ENCODE results near the gene ADGRG6. TPM values are rescaled to one million over a fixed set of nuclear protein-coding genes. Genes with fewer than 3 reads are reported as not detected.

Gene ADGRG6
- total and polyA plus RNA-seq, 2 of the 8 experiments (the other 6 are each of a cell fraction or from before 2014, with no cell fraction given) = 1.1 to 6.2 TPM

GRCh38 chr6:142378138-142378875 is 76.5 kb downstream of the ADGRG6 start:
- Histone ChIP-seq H2BK20ac (ENCODE audit: low read length) (no peak overlapping the region), H2BK15ac (ENCODE audit: low read length) (no peak overlapping the region), H4K91ac (replicated peaks; ENCODE audit: insufficient read length, low read length) (no peak overlapping the region), H4K8ac (ENCODE audit: extremely low read depth, insufficient read depth, low read length) (no peak overlapping the region), H3K56ac (replicated peaks; ENCODE audit: insufficient read length, low read depth, low read length) (no peak overlapping the region), H3K4me2 (ENCODE audit: insufficient read depth in 1 of 2, low read depth in 2 of 2, low read length in 2 of 2) (0 out of 4 replicates have a peak overlapping the region, but pooled peaks of 1 of the 2 experiments have one; percentile 21), H3K23ac (ENCODE audit: insufficient read length) (no peak overlapping the region), H4K5ac (ENCODE audit: insufficient read length, low read depth, low read length) (no peak overlapping the region), H2AK5ac (ENCODE audit: low read depth, low read length) (no peak overlapping the region), H3K27ac (ENCODE audit: low read depth, low read length) (no peak overlapping the region), H3K9ac (replicated peaks in 1 of 4; ENCODE audit: extremely low read depth in 1 of 4, low read depth in 3 of 4, low read length in 3 of 4) (0 out of 7 replicates have a peak overlapping the region, but pooled peaks of 1 of the 4 experiments have one; percentile 16), H3K27me3 (replicated peaks in 1 of 4; ENCODE audit: control insufficient read depth in 3 of 4, extremely low read depth in 1 of 4, insufficient read depth in 3 of 4, low read length in 3 of 4) (no peaks in the 10 kb centered on the region), H3K18ac (ENCODE audit: extremely low read depth, low read length) (no peak overlapping the region), H3K4me1 (replicated peaks in 1 of 4; ENCODE audit: control insufficient read depth in 3 of 4, insufficient read depth in 4 of 4, low read length in 3 of 4) (peaks cover 0 to 4% (median 0%) of the 10 kb centered on the region in 4 experiments; a peak in 1 of 7 replicates), H3K4me3 (ENCODE audit: extremely low read depth in 1 of 4, insufficient read depth in 2 of 4, low read depth in 3 of 4, low read length in 4 of 4) (no peak overlapping the region), H3K14ac (ENCODE audit: insufficient read length) (no peak overlapping the region), H3K79me1 (ENCODE audit: low read depth, low read length) (no peaks in the 10 kb centered on the region), H3K36me3 (ENCODE audit: control insufficient read depth in 2 of 4, insufficient read depth in 4 of 4, low read length in 3 of 4) (no peaks in the 10 kb centered on the region), H3K9me3 (ENCODE audit: insufficient read depth in 2 of 2, low read depth in 1 of 2, low read length in 1 of 2) (no peaks in the 10 kb centered on the region), H3K79me2 (ENCODE audit: control insufficient read depth in 1 of 2, insufficient read depth in 2 of 2, low read length in 2 of 2) (no peaks in the 10 kb centered on the region), H4K20me1 (replicated peaks in 1 of 2; ENCODE audit: control insufficient read depth in 1 of 2, insufficient read depth in 2 of 2, low read length in 2 of 2) (no peaks in the 10 kb centered on the region), H3K23me2 (ENCODE audit: low read depth, low read length) (no peaks in the 10 kb centered on the region), H2BK12ac (ENCODE audit: low read depth, low read length) (no peak overlapping the region), H3K4ac (replicated peaks; ENCODE audit: insufficient read length, low read depth, low read length) (no peak overlapping the region), H2BK120ac (replicated peaks; ENCODE audit: low read depth, low read length) (no peak overlapping the region), H2AFZ (ENCODE audit: low read length) (peak overlapping the region; percentile 89), H2BK5ac (ENCODE audit: low read depth, low read length) (no peak overlapping the region)
- no peak for FAIRE-seq
- ChIA-PET POLR2A (ENCODE audit: partially characterized antibody) (no interaction called here), CTCF (ENCODE audit: partially characterized antibody) (interaction anchor here (1.0 to 1.9 kb wide), 4 partner anchors 8 to 77 kb away, joined by 3 to 9 read pairs (median 6); no protein-coding TSS in a partner anchor)
- 83% methylated on average over 2 of the region's 2 CpGs; no CpG with 5 or more reads in 1 of the 2 experiments for WGBS, 2 experiments (ENCODE audit: extremely low coverage in 1 of 2, insufficient coverage in 1 of 2, insufficient read length in 1 of 2, insufficient replicate concordance in 2 of 2, low coverage in 1 of 2, low lambda C conversion rate in 2 of 2, missing lambda C conversion rate in 1 of 2)
- no peak for DNase-seq (ENCODE audit: low read depth in 1 of 2, low spot score in 2 of 2)
- TF ChIP-seq ASH2L (IDR thresholded peaks at IDR 0.05; ENCODE audit: low read length) (no peak), RFX5 (IDR thresholded peaks at IDR 0.05; ENCODE audit: borderline replicate concordance, low read depth, low read length) (no peak), KDM5A (IDR thresholded peaks at IDR 0.05; ENCODE audit: low read length) (no peak), ATF3 (IDR thresholded peaks at IDR 0.05; ENCODE audit: insufficient read depth, low read depth, low read length) (no peak), CREB1 (IDR thresholded peaks at IDR 0.05) (no peak)

Measured in H1 (cell line).